ENCODE measurements around the gene HS3ST4.

The HS3ST4 gene

DNA sequence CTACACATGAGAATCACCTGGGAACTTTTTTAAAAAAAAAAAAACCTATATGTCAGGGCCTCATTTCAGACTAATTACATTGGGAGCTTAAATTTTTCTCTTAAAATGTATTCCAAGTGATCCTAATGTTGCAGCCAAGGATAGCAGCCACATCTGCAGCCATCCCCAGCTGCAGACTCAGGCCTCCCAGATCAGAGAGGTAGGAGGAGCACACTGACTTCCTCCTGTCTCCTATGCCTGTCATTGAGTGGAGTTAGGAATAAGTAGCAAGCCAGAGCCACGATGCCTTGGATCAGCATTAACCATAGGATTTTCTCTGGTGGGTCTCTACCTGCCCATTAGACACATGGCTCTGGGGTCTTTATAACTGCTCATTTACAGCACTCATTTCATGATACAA is 463.5 kb downstream of the HS3ST4 start:
- H3K27ac ChIP-seq (ENCODE audit: low read length) = no peak overlapping the region
- H3K36me3 ChIP-seq (ENCODE audit: insufficient read depth, low read length) = no peaks in the 10 kb centered on the region
- H4K20me1 ChIP-seq (ENCODE audit: insufficient read depth, low read length) = no peaks in the 10 kb centered on the region
- TF ChIP-seq, protein P1, sequence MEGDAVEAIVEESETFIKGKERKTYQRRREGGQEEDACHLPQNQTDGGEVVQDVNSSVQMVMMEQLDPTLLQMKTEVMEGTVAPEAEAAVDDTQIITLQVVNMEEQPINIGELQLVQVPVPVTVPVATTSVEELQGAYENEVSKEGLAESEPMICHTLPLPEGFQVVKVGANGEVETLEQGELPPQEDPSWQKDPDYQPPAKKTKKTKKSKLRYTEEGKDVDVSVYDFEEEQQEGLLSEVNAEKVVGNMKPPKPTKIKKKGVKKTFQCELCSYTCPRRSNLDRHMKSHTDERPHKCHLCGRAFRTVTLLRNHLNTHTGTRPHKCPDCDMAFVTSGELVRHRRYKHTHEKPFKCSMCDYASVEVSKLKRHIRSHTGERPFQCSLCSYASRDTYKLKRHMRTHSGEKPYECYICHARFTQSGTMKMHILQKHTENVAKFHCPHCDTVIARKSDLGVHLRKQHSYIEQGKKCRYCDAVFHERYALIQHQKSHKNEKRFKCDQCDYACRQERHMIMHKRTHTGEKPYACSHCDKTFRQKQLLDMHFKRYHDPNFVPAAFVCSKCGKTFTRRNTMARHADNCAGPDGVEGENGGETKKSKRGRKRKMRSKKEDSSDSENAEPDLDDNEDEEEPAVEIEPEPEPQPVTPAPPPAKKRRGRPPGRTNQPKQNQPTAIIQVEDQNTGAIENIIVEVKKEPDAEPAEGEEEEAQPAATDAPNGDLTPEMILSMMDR (IDR thresholded peaks at IDR 0.05; ENCODE audit: borderline replicate concordance, extremely low read depth, low read length, poor library complexity, severe bottlenecking) = no peak
- no peak for TF ChIP-seq EZH2 (IDR thresholded peaks at IDR 0.05; ENCODE audit: borderline replicate concordance, low read depth, low read length, severe bottlenecking)
- ATAC-seq (ENCODE audit: insufficient read depth, low read depth) (no peak), DNase-seq (no peak)
- no peak overlapping the region for H3K4me3 ChIP-seq (ENCODE audit: low read depth in 1 of 2, low read length in 2 of 2)
- H3K4me1 ChIP-seq (ENCODE audit: insufficient read depth, low read length) = no peaks in the 10 kb centered on the region
- H3K79me2 ChIP-seq (ENCODE audit: insufficient read depth, low read length) = no peaks in the 10 kb centered on the region
- no peak overlapping the region for H2AFZ ChIP-seq (ENCODE audit: low read depth, low read length)
- H3K9ac ChIP-seq (ENCODE audit: low read depth, low read length) = no peak overlapping the region
- no peaks in the 10 kb centered on the region for H3K27me3 ChIP-seq (ENCODE audit: insufficient read depth, low read length, poor library complexity)
- no peaks in the 10 kb centered on the region for H3K9me3 ChIP-seq (ENCODE audit: insufficient read depth, low read length, severe bottlenecking)
- no peak overlapping the region for H3K4me2 ChIP-seq (ENCODE audit: insufficient read depth, low read length)

DNA sequence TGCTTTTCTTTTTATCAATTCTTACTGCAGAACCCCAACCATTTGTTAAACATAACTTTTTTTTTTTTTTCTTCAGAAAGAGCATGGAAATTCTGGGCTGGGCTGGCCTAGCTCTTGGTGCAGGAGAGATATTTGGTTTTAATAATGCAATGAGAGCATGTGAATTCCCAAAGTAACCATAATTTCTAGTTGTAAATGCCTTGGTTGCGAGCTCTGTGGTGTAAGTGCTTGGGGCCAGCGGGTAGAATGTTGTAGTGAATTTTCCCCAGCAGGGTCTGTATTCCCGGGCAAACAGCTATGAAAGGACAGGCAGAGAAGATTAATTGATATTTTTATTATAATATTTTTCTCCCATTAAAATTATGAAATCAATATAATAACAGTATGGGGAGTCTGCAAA is 465.6 kb downstream of the HS3ST4 start:
- H3K4me2 ChIP-seq (ENCODE audit: insufficient read depth, low read length) = no peak overlapping the region
- no peak overlapping the region for H3K4me3 ChIP-seq (ENCODE audit: low read depth in 1 of 2, low read length in 2 of 2)
- H3K27ac ChIP-seq (ENCODE audit: low read length) = no peak overlapping the region
- no peaks in the 10 kb centered on the region for H3K79me2 ChIP-seq (ENCODE audit: insufficient read depth, low read length)
- no peaks in the 10 kb centered on the region for H4K20me1 ChIP-seq (ENCODE audit: insufficient read depth, low read length)
- no peaks in the 10 kb centered on the region for H3K36me3 ChIP-seq (ENCODE audit: insufficient read depth, low read length)
- H3K27me3 ChIP-seq (ENCODE audit: insufficient read depth, low read length, poor library complexity) = no peaks in the 10 kb centered on the region
- H3K9ac ChIP-seq (ENCODE audit: low read depth, low read length) = no peak overlapping the region
- DNase-seq (no peak), ATAC-seq (ENCODE audit: insufficient read depth, low read depth) (no peak)
- H3K9me3 ChIP-seq (ENCODE audit: insufficient read depth, low read length, severe bottlenecking) = no peaks in the 10 kb centered on the region
- TF ChIP-seq, protein P1 (IDR thresholded peaks at IDR 0.05; ENCODE audit: borderline replicate concordance, extremely low read depth, low read length, poor library complexity, severe bottlenecking) = no peak
- no peak for TF ChIP-seq EZH2 (IDR thresholded peaks at IDR 0.05; ENCODE audit: borderline replicate concordance, low read depth, low read length, severe bottlenecking)
- H2AFZ ChIP-seq (ENCODE audit: low read depth, low read length) = no peak overlapping the region
- no peaks in the 10 kb centered on the region for H3K4me1 ChIP-seq (ENCODE audit: insufficient read depth, low read length)

DNA sequence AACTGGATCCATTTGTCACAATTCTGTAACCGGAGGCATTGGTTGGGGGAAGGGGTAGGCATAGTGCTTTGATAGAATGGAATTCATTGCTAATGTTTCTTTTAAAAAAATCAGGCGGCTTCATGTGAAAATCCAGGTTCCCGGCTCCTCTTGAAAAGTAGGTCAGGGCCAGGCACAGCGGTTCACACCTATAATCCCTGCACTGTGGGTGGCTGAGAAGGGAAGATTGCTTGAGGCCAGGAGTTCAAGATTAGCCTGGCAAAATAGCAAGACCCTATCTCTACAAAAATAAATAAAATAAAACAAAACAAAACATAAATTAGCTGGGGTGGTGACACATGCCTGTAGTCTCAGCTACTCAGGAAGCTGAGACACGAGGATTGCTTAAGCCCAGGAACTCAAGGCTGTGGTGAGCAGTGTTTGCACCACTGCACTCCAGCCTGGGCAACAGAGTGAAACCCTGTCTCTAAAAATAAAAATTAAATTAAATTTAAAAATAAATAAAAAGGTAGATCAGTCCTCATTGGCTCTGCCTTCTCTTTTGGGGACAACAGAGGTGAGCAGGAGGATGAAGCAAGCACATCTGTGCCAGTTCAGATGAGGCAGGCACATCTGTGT is 466.5 kb downstream of the HS3ST4 start:
- Histone ChIP-seq H3K27me3 (ENCODE audit: insufficient read depth, low read length, poor library complexity) (no peaks in the 10 kb centered on the region), H3K4me3 (ENCODE audit: low read depth in 1 of 2, low read length in 2 of 2) (no peak overlapping the region), H3K4me1 (ENCODE audit: insufficient read depth, low read length) (no peaks in the 10 kb centered on the region), H3K4me2 (ENCODE audit: insufficient read depth, low read length) (no peak overlapping the region), H3K9ac (ENCODE audit: low read depth, low read length) (no peak overlapping the region), H3K9me3 (ENCODE audit: insufficient read depth, low read length, severe bottlenecking) (no peaks in the 10 kb centered on the region), H4K20me1 (ENCODE audit: insufficient read depth, low read length) (no peaks in the 10 kb centered on the region), H2AFZ (ENCODE audit: low read depth, low read length) (no peak overlapping the region), H3K27ac (ENCODE audit: low read length) (no peak overlapping the region), H3K79me2 (ENCODE audit: insufficient read depth, low read length) (no peaks in the 10 kb centered on the region), H3K36me3 (ENCODE audit: insufficient read depth, low read length) (no peaks in the 10 kb centered on the region)
- TF ChIP-seq, protein P1 (IDR thresholded peaks at IDR 0.05; ENCODE audit: borderline replicate concordance, extremely low read depth, low read length, poor library complexity, severe bottlenecking) = no peak
- TF ChIP-seq EZH2 (IDR thresholded peaks at IDR 0.05; ENCODE audit: borderline replicate concordance, low read depth, low read length, severe bottlenecking) = no peak
- ATAC-seq (ENCODE audit: insufficient read depth, low read depth) (no peak), DNase-seq (no peak)
